Measurements from ENCODE around the gene GRAMD1C.

DNA sequence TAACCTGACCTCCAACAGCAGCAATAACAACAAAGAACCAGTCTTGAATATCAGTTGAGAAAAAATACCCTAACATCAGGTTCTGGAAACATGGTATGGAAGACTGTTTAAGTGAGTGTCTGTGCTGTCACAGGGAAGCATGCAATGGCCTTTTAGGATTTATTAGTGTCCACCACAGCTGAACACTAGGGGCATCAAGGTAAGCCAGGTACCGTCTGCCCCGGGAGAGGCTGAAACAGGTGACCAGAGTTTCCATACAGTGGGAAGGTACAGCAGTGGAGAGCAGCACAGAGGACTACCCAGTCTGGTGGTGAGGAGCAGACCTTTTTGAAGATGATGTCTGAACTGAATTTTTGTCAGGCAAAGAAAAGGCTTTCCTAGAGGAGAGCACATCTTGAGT, 127.6 kb downstream of the GRAMD1C start:
- TF ChIP-seq POLR2AphosphoS5 (IDR thresholded peaks at IDR 0.05; ENCODE audit: low read depth): no peak
- TF ChIP-seq CTCF (IDR thresholded peaks at IDR 0.05; ENCODE audit: insufficient read depth, low read length): no peak
- TF ChIP-seq, protein P1, sequence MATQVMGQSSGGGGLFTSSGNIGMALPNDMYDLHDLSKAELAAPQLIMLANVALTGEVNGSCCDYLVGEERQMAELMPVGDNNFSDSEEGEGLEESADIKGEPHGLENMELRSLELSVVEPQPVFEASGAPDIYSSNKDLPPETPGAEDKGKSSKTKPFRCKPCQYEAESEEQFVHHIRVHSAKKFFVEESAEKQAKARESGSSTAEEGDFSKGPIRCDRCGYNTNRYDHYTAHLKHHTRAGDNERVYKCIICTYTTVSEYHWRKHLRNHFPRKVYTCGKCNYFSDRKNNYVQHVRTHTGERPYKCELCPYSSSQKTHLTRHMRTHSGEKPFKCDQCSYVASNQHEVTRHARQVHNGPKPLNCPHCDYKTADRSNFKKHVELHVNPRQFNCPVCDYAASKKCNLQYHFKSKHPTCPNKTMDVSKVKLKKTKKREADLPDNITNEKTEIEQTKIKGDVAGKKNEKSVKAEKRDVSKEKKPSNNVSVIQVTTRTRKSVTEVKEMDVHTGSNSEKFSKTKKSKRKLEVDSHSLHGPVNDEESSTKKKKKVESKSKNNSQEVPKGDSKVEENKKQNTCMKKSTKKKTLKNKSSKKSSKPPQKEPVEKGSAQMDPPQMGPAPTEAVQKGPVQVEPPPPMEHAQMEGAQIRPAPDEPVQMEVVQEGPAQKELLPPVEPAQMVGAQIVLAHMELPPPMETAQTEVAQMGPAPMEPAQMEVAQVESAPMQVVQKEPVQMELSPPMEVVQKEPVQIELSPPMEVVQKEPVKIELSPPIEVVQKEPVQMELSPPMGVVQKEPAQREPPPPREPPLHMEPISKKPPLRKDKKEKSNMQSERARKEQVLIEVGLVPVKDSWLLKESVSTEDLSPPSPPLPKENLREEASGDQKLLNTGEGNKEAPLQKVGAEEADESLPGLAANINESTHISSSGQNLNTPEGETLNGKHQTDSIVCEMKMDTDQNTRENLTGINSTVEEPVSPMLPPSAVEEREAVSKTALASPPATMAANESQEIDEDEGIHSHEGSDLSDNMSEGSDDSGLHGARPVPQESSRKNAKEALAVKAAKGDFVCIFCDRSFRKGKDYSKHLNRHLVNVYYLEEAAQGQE (IDR thresholded peaks at IDR 0.05; ENCODE audit: insufficient replicate concordance, low read depth): no peak
- TF ChIP-seq SPI1 (IDR thresholded peaks at IDR 0.05; ENCODE audit: borderline replicate concordance, low read depth): no peak

All from HL-60 (cell line).